ENCODE results near the gene ZMIZ1. TPM values are rescaled to one million over a fixed set of nuclear protein-coding genes. Genes with fewer than 3 reads are reported as not detected.
A peak's percentile ranks its signal among the peaks of the same experiment; 100 is the strongest.

Gene ZMIZ1
- total and polyA plus RNA-seq, 2 experiments from 2014 or later = 48.2 to 78.8 TPM

DNA sequence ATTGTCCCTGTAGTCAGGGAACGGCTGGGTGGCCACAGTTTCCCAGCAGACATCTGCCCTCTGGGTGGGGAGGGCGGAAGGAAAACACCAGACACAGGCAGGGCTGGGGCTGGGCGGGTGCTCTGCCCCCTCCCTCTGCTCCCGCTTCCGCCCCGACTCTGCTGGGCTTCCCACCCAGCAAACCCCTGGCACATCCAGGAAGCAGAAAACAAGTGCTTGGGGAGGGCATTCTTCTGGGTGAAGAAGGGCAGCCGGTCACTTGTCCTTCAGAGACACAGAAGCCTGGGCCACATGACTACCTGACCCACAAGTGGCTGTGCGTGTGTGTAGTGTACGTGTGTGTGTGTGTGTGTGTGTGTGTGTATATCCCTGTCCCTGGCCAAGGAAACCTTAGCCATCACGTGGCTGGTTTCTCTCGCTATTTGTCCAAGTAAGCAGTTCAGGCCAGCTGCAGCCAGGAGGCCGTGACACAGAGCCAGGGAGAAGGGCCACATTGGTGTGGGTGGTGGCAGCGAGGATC, 77.9 kb downstream of the ZMIZ1 start:
- peak overlapping the region; percentile 99 for H3K27ac ChIP-seq

DNA sequence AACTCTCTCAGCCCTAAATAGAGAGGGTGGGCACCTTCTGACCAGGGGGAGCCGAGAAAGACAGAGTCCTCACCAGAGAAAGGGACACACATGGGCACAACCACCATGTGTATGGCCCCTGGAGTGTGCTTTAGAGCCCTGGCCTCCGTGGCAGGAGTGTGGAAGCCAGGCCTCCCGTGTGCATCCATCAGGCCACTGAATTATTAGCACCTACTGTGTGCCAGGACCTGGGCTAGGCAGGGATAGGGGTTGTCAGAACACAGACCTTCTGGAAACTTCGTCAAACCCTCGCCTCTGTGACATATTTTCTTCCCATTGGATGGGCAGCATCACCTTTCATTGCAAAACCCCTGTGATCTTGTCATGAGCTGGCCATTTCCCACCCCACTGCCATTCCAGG, 78.5 kb downstream of the ZMIZ1 start:
- Histone ChIP-seq H3K36me3 (no peaks in the 10 kb centered on the region), H3K4me1 (ENCODE audit: low read depth) (peaks cover 66% of the 10 kb centered on the region), H3K27ac (peak overlapping the region; percentile 99), H3K27me3 (no peaks in the 10 kb centered on the region), H3K4me3 (no peak overlapping the region), H3K9me3 (ENCODE audit: low read depth) (no peaks in the 10 kb centered on the region)
- DNase-seq (ENCODE audit: low read depth in 1 of 2, low spot score in 1 of 2) = no peak
- TF ChIP-seq, protein P1, sequence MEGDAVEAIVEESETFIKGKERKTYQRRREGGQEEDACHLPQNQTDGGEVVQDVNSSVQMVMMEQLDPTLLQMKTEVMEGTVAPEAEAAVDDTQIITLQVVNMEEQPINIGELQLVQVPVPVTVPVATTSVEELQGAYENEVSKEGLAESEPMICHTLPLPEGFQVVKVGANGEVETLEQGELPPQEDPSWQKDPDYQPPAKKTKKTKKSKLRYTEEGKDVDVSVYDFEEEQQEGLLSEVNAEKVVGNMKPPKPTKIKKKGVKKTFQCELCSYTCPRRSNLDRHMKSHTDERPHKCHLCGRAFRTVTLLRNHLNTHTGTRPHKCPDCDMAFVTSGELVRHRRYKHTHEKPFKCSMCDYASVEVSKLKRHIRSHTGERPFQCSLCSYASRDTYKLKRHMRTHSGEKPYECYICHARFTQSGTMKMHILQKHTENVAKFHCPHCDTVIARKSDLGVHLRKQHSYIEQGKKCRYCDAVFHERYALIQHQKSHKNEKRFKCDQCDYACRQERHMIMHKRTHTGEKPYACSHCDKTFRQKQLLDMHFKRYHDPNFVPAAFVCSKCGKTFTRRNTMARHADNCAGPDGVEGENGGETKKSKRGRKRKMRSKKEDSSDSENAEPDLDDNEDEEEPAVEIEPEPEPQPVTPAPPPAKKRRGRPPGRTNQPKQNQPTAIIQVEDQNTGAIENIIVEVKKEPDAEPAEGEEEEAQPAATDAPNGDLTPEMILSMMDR (IDR thresholded peaks at IDR 0.05; ENCODE audit: low read depth, low read length) = no peak

More for the DNA sequence above, 77.9 kb downstream of the ZMIZ1 start:
- Histone ChIP-seq H3K4me1 (ENCODE audit: low read depth) (peaks cover 73% of the 10 kb centered on the region), H3K4me3 (no peak overlapping the region), H3K9me3 (ENCODE audit: low read depth) (no peaks in the 10 kb centered on the region), H3K27me3 (no peaks in the 10 kb centered on the region), H3K36me3 (no peaks in the 10 kb centered on the region)
- TF ChIP-seq, protein P1 (IDR thresholded peaks at IDR 0.05; ENCODE audit: low read depth, low read length) = no peak
- no peak for DNase-seq (ENCODE audit: low read depth in 1 of 2, low spot score in 1 of 2)

DNA sequence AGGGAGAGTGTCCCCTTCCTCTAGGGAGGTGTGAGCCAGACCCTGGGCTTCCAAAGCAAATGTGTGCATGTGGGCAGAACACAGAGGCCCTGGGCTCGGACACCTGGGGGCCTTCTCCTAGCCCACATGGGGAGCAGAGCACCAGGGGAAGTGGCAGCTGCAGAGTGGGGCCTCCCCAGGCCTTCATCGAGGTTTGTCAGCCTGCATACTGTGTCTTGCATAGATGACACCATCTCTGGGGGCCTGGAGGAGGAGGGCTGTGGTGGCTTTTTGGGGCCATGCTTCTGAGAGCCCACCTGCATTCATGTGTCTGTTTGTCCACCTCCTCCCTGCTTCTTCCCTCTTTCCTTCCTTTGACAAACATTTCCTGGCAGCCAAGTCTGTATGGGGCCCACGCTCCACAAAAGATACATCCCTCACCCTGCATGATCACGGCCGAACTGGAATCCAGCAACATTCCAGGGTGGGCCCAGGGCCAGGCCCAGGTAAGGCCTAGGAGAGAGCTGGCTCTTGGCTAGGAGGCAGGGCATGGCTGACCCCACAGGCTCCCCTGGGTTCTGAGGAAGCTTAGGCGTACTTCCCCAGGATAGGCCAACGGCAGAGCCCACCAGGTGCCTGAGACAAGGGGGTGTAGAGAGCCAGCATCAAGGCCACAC, 79.2 kb downstream of the ZMIZ1 start:
- H3K27me3 ChIP-seq = no peaks in the 10 kb centered on the region
- H3K27ac ChIP-seq = peak overlapping the region; percentile 99

DNA sequence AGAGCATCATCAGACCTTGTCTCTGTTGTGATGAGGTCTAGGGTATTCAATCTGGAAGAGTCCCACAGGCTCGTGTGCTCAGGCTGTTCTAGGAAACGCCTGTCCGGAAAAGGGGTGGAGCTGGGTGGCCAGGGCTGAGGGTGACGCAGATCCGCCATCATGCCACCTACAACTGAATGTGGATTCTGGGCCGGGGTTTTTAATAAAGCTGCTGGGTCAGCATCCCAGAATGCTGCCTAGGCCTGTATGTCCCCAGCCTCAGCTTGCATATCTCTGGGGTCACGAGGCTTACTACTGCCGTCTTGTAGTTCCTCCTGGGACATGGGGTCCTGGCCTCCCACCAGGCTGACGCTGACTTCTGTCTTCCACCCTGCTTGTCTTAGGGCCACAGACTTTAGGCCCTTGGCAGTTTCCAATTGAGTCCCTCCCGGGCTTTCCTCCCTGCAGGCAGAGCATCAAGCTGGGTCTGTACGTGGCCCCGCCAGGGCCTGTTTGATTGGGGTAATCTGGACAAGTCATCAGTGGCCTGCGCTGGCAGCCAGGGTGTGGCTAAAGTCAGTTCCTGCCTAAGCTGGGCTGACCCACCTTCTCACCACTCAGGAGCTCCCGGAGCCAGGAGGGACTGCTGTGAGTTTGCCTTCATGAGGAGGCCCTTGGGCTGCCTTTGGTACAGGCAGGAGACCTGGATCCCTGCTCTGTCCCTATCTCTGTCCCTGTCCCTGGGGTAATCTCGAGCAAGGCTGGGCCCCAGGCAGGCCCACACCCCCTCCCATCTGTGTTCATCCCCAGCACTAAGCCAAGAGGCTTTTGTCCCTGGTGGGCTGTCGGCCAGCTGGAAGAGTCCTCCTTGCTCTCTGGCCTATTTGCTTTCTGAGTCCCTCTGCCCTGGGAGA, 79.9 kb downstream of the ZMIZ1 start:
- Histone ChIP-seq H3K9me3 (ENCODE audit: low read depth) (no peaks in the 10 kb centered on the region), H3K4me1 (ENCODE audit: low read depth) (peaks cover 53% of the 10 kb centered on the region), H3K36me3 (no peaks in the 10 kb centered on the region), H3K27ac (peak overlapping the region; percentile 99), H3K4me3 (no peak overlapping the region), H3K27me3 (no peaks in the 10 kb centered on the region)
- TF ChIP-seq, protein P1 (IDR thresholded peaks at IDR 0.05; ENCODE audit: low read depth, low read length) = no peak
- DNase-seq (ENCODE audit: low read depth in 1 of 2, low spot score in 1 of 2) = no peak

More for the DNA sequence above, 79.2 kb downstream of the ZMIZ1 start:
- no peaks in the 10 kb centered on the region for H3K9me3 ChIP-seq (ENCODE audit: low read depth)
- H3K4me3 ChIP-seq = no peak overlapping the region
- no peaks in the 10 kb centered on the region for H3K36me3 ChIP-seq
- no peak for DNase-seq (ENCODE audit: low read depth in 1 of 2, low spot score in 1 of 2)
- H3K4me1 ChIP-seq (ENCODE audit: low read depth) = peaks cover 60% of the 10 kb centered on the region
- TF ChIP-seq, protein P1 (IDR thresholded peaks at IDR 0.05; ENCODE audit: low read depth, low read length) = no peak

DNA sequence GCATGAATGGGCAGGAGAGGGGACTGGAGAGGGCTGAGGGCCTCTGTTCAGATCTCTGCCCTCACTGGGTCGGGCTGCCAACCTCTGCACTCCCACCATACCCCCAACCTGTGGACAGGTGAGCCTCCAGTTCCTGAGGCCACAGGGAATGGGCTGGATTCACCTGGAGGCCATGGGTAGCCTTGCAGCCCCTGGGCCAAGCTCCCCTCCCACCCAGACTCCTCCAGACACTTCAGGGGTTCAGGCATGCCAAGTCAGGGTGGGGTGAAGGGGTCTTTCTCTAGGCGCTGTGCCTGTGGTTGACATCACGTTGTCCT, 80.5 kb downstream of the ZMIZ1 start:
- Histone ChIP-seq H3K27ac (peak overlapping the region; percentile 99), H3K4me1 (ENCODE audit: low read depth) (peaks cover 51% of the 10 kb centered on the region), H3K9me3 (ENCODE audit: low read depth) (no peaks in the 10 kb centered on the region), H3K27me3 (no peaks in the 10 kb centered on the region), H3K4me3 (no peak overlapping the region), H3K36me3 (no peaks in the 10 kb centered on the region)
- no peak for DNase-seq (ENCODE audit: low read depth in 1 of 2, low spot score in 1 of 2)
- TF ChIP-seq, protein P1 (IDR thresholded peaks at IDR 0.05; ENCODE audit: low read depth, low read length) = no peak

Data from cardiac muscle cell (in vitro differentiated cells and primary cell).